ENCODE measurements around the gene IFT52. TPM values are rescaled to one million over a fixed set of nuclear protein-coding genes. Genes with fewer than 3 reads are reported as not detected.

IFT52 gene
- total RNA-seq, 2 experiments from 2014 or later = 14.2 to 15.7 TPM

- CTCF ChIA-PET = interaction anchor here (1.0 to 1.2 kb wide), 2 partner anchors 60 to 94 kb away, joined by 3 read pairs; no protein-coding TSS in a partner anchor
- H3K4me3 Mint-ChIP-seq = no peak overlapping the region
- ATAC-seq (no peak), DNase-seq (no peak)
- H3K4me1 Mint-ChIP-seq (ENCODE audit: low read depth) = no peaks in the 10 kb centered on the region
- H3K9me3 Mint-ChIP-seq = no peaks in the 10 kb centered on the region
- intact Hi-C loops (cut with micrococcal nuclease) = no loop called here
- POLR2A ChIA-PET = no interaction called here
- no peaks in the 10 kb centered on the region for H3K27me3 Mint-ChIP-seq
- H3K36me3 Mint-ChIP-seq (ENCODE audit: low read depth) = peaks cover 2% of the 10 kb centered on the region
- no peak for TF ChIP-seq CTCF (IDR thresholded peaks at IDR 0.05)
- H3K27ac Mint-ChIP-seq = no peak overlapping the region
These were observed 47.6 kb upstream of the IFT52 start for GRCh38 chr20:43543138-43543537.

- no peak overlapping the region for H3K4me3 Mint-ChIP-seq
- intact Hi-C loops (cut with micrococcal nuclease) = no loop called here
- H3K27ac Mint-ChIP-seq = no peak overlapping the region
- DNase-seq (no peak), ATAC-seq (no peak)
- ChIA-PET POLR2A (no interaction called here), CTCF (interaction anchor here (1.1 kb wide), 1 partner anchor 95 kb away, joined by 4 read pairs; no protein-coding TSS in a partner anchor)
- TF ChIP-seq CTCF (IDR thresholded peaks at IDR 0.05) = no peak
- peaks cover 2% of the 10 kb centered on the region for H3K36me3 Mint-ChIP-seq (ENCODE audit: low read depth)
- H3K27me3 Mint-ChIP-seq = no peaks in the 10 kb centered on the region
- no peaks in the 10 kb centered on the region for H3K4me1 Mint-ChIP-seq (ENCODE audit: low read depth)
- no peaks in the 10 kb centered on the region for H3K9me3 Mint-ChIP-seq
These were observed 46.2 kb upstream of the IFT52 start for GRCh38 chr20:43544501-43544900.

- POLR2A ChIA-PET = no interaction called here
- no peaks in the 10 kb centered on the region for H3K4me1 Mint-ChIP-seq (ENCODE audit: low read depth)
- no peak for TF ChIP-seq CTCF (IDR thresholded peaks at IDR 0.05)
- intact Hi-C loops (cut with micrococcal nuclease) = no loop called here
- H3K36me3 Mint-ChIP-seq (ENCODE audit: low read depth) = peaks cover 2% of the 10 kb centered on the region
- CTCF ChIA-PET = interaction anchor here (0.6 to 1.1 kb wide), 4 partner anchors 8 to 248 kb away, joined by 3 to 9 read pairs (median 4); no protein-coding TSS in a partner anchor
- H3K27me3 Mint-ChIP-seq = no peaks in the 10 kb centered on the region
- no peak for ATAC-seq
- H3K9me3 Mint-ChIP-seq = no peaks in the 10 kb centered on the region
- no peak for DNase-seq
- no peak overlapping the region for H3K27ac Mint-ChIP-seq
- H3K4me3 Mint-ChIP-seq = no peak overlapping the region
These were observed 44.7 kb upstream of the IFT52 start for GRCh38 chr20:43545837-43546578.

- Mint-ChIP-seq H3K4me3 (no peak overlapping the region), H3K4me1 (ENCODE audit: low read depth) (no peaks in the 10 kb centered on the region), H3K27ac (no peak overlapping the region), H3K36me3 (ENCODE audit: low read depth) (peaks cover 2% of the 10 kb centered on the region), H3K27me3 (no peaks in the 10 kb centered on the region), H3K9me3 (no peaks in the 10 kb centered on the region)
- intact Hi-C loops (cut with micrococcal nuclease) = no loop called here
- no peak for DNase-seq
- no peak for ATAC-seq
- TF ChIP-seq CTCF (IDR thresholded peaks at IDR 0.05) = no peak
- CTCF ChIA-PET = interaction anchor here (1.2 to 1.4 kb wide), 2 partner anchors 10 to 11 kb away, joined by 3 to 9 read pairs; partner anchors contain the start of gene SGK2
- POLR2A ChIA-PET = no interaction called here
These were observed 42.4 kb upstream of the IFT52 start for GRCh38 chr20:43548273-43548880.
